Measurements from ENCODE around the gene EXOSC7.

EXOSC7 gene

DNA sequence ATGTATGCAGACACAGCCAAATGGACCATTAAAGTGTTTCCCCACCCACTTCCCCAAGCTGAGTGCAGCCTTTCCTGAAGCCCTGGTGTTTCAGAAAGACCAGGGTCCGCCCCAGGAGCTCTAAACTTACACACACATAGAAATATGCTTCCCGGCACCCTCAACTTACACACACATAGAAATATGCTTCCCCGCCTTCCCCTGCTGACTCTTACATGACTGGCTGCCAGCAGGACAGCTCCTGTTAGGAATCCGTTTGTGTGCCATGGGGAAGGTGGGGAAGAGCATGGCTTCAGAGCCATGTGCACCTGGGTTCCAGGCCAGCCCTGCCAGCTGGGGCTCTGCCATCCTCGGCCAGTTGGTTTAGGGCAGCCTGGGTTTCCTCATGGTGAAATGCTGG is 53.6 kb downstream of the EXOSC7 start:
- no peak for DNase-seq (ENCODE audit: extremely low read depth, insufficient read length)
- Histone ChIP-seq H3K36me3 (ENCODE audit: control insufficient read depth, insufficient read depth, low read length) (no peaks in the 10 kb centered on the region), H3K4me3 (replicated peaks; ENCODE audit: low read depth, low read length) (no peak overlapping the region), H3K27me3 (replicated peaks; ENCODE audit: control insufficient read depth, insufficient read depth, low read length) (no peaks in the 10 kb centered on the region; the same call in 1 of the 2 replicates)
- TF ChIP-seq, protein P1, sequence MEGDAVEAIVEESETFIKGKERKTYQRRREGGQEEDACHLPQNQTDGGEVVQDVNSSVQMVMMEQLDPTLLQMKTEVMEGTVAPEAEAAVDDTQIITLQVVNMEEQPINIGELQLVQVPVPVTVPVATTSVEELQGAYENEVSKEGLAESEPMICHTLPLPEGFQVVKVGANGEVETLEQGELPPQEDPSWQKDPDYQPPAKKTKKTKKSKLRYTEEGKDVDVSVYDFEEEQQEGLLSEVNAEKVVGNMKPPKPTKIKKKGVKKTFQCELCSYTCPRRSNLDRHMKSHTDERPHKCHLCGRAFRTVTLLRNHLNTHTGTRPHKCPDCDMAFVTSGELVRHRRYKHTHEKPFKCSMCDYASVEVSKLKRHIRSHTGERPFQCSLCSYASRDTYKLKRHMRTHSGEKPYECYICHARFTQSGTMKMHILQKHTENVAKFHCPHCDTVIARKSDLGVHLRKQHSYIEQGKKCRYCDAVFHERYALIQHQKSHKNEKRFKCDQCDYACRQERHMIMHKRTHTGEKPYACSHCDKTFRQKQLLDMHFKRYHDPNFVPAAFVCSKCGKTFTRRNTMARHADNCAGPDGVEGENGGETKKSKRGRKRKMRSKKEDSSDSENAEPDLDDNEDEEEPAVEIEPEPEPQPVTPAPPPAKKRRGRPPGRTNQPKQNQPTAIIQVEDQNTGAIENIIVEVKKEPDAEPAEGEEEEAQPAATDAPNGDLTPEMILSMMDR (IDR thresholded peaks at IDR 0.05; ENCODE audit: insufficient read depth, low read length, poor library complexity, severe bottlenecking): no peak

GRCh38 chr3:45031531-45031930 is 55.5 kb downstream of the EXOSC7 start:
- DNase-seq (ENCODE audit: extremely low read depth, insufficient read length): no peak
- TF ChIP-seq, protein P1 (IDR thresholded peaks at IDR 0.05; ENCODE audit: insufficient read depth, low read length, poor library complexity, severe bottlenecking): no peak

DNA sequence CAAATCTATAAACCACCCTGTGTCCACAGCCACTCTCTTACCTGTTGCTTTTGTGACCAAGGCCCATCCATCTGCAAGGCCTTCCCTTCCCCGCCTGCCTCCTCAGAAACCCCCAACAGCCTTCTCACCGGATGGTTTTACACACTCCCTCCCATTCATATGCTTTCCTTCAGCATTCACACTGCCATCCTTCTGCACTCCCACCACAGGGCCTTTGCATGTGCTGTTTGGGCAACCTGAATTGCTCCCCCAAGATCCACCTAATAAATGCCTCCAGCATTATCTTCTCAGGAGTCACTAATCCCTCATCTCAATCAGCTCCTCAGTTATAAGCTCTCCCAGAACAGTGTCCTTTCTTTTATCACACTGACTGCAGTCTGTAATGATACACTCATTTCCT is 56.1 kb downstream of the EXOSC7 start:
- DNase-seq (ENCODE audit: extremely low read depth, insufficient read length): no peak
- H3K27me3 ChIP-seq (replicated peaks; ENCODE audit: control insufficient read depth, insufficient read depth, low read length): no peaks in the 10 kb centered on the region; the same call in 1 of the 2 replicates
- H3K4me3 ChIP-seq (replicated peaks; ENCODE audit: low read depth, low read length): no peak overlapping the region
- H3K36me3 ChIP-seq (ENCODE audit: control insufficient read depth, insufficient read depth, low read length): no peaks in the 10 kb centered on the region
- TF ChIP-seq, protein P1 (IDR thresholded peaks at IDR 0.05; ENCODE audit: insufficient read depth, low read length, poor library complexity, severe bottlenecking): no peak

More at GRCh38 chr3:45031531-45031930, 55.5 kb downstream of the EXOSC7 start:
- H3K36me3 ChIP-seq (ENCODE audit: control insufficient read depth, insufficient read depth, low read length): no peaks in the 10 kb centered on the region
- H3K4me3 ChIP-seq (replicated peaks; ENCODE audit: low read depth, low read length): no peak overlapping the region
- H3K27me3 ChIP-seq (replicated peaks; ENCODE audit: control insufficient read depth, insufficient read depth, low read length): no peaks in the 10 kb centered on the region; the same call in 1 of the 2 replicates

DNA sequence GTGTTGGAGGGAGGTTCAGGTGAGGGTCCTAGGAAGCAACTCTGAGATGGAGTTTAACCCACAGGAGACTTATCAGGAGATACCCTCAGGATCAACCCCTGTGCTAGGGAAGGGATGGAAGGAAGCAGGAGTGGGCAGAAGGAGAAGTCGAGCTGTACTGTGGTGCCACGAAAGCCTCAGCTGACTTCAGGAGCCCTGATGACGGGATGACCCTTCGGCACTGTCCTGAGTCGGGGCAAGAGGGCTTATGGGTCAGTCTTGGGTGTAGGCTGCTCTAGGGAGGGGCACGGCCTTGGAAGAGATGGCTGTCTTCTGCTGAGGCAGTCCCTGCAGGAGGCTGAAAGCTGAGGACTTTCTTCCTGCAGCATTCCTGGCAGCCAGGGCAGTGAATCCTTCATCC is 57.7 kb downstream of the EXOSC7 start:
- TF ChIP-seq, protein P1 (IDR thresholded peaks at IDR 0.05; ENCODE audit: insufficient read depth, low read length, poor library complexity, severe bottlenecking): no peak
- H3K4me3 ChIP-seq (replicated peaks; ENCODE audit: low read depth, low read length): no peak overlapping the region
- no peaks in the 10 kb centered on the region; the same call in 1 of the 2 replicates for H3K27me3 ChIP-seq (replicated peaks; ENCODE audit: control insufficient read depth, insufficient read depth, low read length)
- DNase-seq (ENCODE audit: extremely low read depth, insufficient read length): no peak
- no peaks in the 10 kb centered on the region for H3K36me3 ChIP-seq (ENCODE audit: control insufficient read depth, insufficient read depth, low read length)

DNA sequence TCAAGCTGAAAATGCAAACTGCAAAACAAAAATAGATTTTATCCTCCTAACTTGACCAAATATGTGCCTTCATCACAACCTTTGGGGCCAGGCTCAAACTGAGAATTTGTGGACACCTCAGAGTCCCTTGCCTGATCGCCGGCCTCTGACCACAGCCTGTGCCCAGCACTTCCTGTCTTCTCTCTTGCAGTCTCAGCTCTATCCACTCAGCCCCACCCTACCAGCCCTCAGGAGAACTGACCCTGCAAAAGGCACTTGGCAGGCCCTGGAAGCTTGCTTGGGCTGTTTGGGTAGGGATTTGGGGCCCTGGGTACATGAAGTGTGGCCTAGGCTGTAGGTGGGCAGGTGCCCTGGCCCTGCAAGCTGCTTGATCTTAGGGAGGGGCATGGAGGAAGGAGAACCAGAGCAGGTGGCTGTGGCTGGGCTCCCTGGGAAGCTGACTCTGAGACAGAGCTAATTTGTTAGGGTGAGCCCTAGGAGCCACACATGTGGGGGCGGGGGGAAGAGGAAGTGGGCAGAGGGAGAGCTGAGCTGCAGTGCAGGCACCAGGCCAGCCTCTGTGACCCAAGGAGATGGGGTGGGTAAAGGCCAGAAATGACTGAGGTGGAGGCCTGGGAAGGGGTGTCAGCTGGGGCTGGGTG is 58.7 kb downstream of the EXOSC7 start:
- no peaks in the 10 kb centered on the region; the same call in 1 of the 2 replicates for H3K27me3 ChIP-seq (replicated peaks; ENCODE audit: control insufficient read depth, insufficient read depth, low read length)
- no peaks in the 10 kb centered on the region for H3K36me3 ChIP-seq (ENCODE audit: control insufficient read depth, insufficient read depth, low read length)
- TF ChIP-seq, protein P1 (IDR thresholded peaks at IDR 0.05; ENCODE audit: insufficient read depth, low read length, poor library complexity, severe bottlenecking): no peak
- DNase-seq (ENCODE audit: extremely low read depth, insufficient read length): peak; percentile 28
- no peak overlapping the region for H3K4me3 ChIP-seq (replicated peaks; ENCODE audit: low read depth, low read length)

All from GM06990 (cell line).